Vagina (tissue), 2 donors: ENCODE data around the gene NNMT.

Source experiments
- CTCF ChIP-seq, 3 experiments: fragments of 450-650 bp in 2 of 3; fragments of 200-600 bp in 1 of 3; sonication (generic) in 1 of 3; IDR thresholded peaks; one replicate each; pipeline ENCODE4 v1.5.1; 2017 to 2019; ENCODE audit warnings: antibody characterized with exemption in 3 of 3, mild to moderate bottlenecking in 2 of 3, moderate library complexity in 2 of 3
- POLR2A ChIP-seq, 2 donors: fragments of 450-650 bp; IDR thresholded peaks; one replicate each; pipeline ENCODE4 v1.6.1; 2017; ENCODE audit warnings: antibody characterized with exemption in 2 of 2, mild to moderate bottlenecking in 2 of 2, moderate library complexity in 2 of 2
- POLR2AphosphoS5 ChIP-seq, 2 donors: sonication (generic); formaldehyde crosslinking; IDR thresholded peaks; one replicate each; pipeline ENCODE4 v1.9.0; 2017; ENCODE audit warnings: antibody characterized with exemption in 2 of 2, mild to moderate bottlenecking in 2 of 2, low read depth in 1 of 2; ENCODE audit not compliant: insufficient read depth in 1 of 2

DNA sequence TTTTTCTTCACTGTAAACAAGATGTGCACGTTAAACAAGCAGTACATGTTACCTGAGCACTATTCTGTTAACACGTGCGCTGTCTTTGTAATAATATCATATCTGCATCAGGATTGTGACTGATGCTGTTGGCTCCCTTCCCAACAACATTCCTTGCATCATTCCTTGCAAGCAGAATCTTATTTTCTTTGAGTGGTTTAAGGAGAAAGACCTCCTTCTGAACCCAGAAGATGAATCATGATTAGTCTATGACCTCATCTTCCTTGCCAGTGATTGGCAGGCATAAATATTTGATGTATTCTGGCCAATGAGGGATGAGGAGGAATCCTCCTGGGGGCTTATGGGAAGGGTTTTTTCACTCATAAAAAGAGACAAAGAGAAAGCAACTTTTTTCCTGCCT lies 57.9 kb downstream of the NNMT start:
- TF ChIP-seq POLR2A (IDR thresholded peaks at IDR 0.05) (no peak), CTCF (IDR thresholded peaks at IDR 0.05) (no peak), POLR2AphosphoS5 (IDR thresholded peaks at IDR 0.05; ENCODE audit: insufficient read depth in 1 of 2, low read depth in 1 of 2) (no peak)
